ENCODE data around the gene LVRN. TPM values are rescaled to one million over a fixed set of nuclear protein-coding genes. Genes with fewer than 3 reads are reported as not detected.

Gene LVRN
- total RNA-seq, 1 experiment from 2014 or later, result not detected

- no peak for DNase-seq (ENCODE audit: low spot score)
These were observed 51.0 kb downstream of the LVRN start for GRCh38 chr5:116013207-116013785.

GRCh38 chr5:116013936-116014335 lies 51.7 kb downstream of the LVRN start:
- no peak for DNase-seq (ENCODE audit: low spot score)

GRCh38 chr5:116023619-116024018 lies 61.3 kb downstream of the LVRN start:
- DNase-seq (ENCODE audit: low spot score), result no peak

GRCh38 chr5:116025866-116026265 lies 63.6 kb downstream of the LVRN start:
- DNase-seq (ENCODE audit: low spot score), result no peak

- peak; percentile 50 for DNase-seq (ENCODE audit: low spot score)
These were observed 69.8 kb downstream of the LVRN start, which contains the start of gene ARL14EPL for GRCh38 chr5:116032094-116032517. ARL14EPL (plus strand) TSS chr5:116032472; CDS start chr5:116051466, 18,994 bp downstream.

GRCh38 chr5:116032991-116033390 lies 70.7 kb downstream of the LVRN start:
- no peak for DNase-seq (ENCODE audit: low spot score)

GRCh38 chr5:116035123-116035522 lies 72.8 kb downstream of the LVRN start:
- DNase-seq (ENCODE audit: low spot score), result no peak

GRCh38 chr5:116037236-116037822 lies 75.1 kb downstream of the LVRN start:
- DNase-seq (ENCODE audit: low spot score), result no peak

- no peak for DNase-seq (ENCODE audit: low spot score)
These were observed 76.5 kb downstream of the LVRN start for GRCh38 chr5:116038817-116039216.

- no peak for DNase-seq (ENCODE audit: low spot score)
These were observed 80.1 kb downstream of the LVRN start for GRCh38 chr5:116042375-116042774.

- no peak for DNase-seq (ENCODE audit: low spot score)
These were observed 81.8 kb downstream of the LVRN start for GRCh38 chr5:116044073-116044472.

- DNase-seq (ENCODE audit: low spot score), result no peak
These were observed 83.5 kb downstream of the LVRN start for GRCh38 chr5:116045821-116046220.

- DNase-seq (ENCODE audit: low spot score), result no peak
These were observed 84.0 kb downstream of the LVRN start for GRCh38 chr5:116046261-116046660.

GRCh38 chr5:116046823-116047222 lies 84.5 kb downstream of the LVRN start:
- DNase-seq (ENCODE audit: low spot score), result no peak

- no peak for DNase-seq (ENCODE audit: low spot score)
These were observed 96.2 kb downstream of the LVRN start for GRCh38 chr5:116058346-116058936.

- no peak for DNase-seq (ENCODE audit: low spot score)
These were observed 100.1 kb downstream of the LVRN start for GRCh38 chr5:116062352-116062751.

GRCh38 chr5:116063950-116064349 lies 101.7 kb downstream of the LVRN start:
- DNase-seq (ENCODE audit: low spot score), result no peak

GRCh38 chr5:116068028-116068632 lies 105.9 kb downstream of the LVRN start:
- peak; percentile 57 for DNase-seq (ENCODE audit: low spot score)

- DNase-seq (ENCODE audit: low spot score), result no peak
These were observed 108.9 kb downstream of the LVRN start for GRCh38 chr5:116071211-116071610.

GRCh38 chr5:116075191-116075831 lies 113.0 kb downstream of the LVRN start:
- no peak for DNase-seq (ENCODE audit: low spot score)

- DNase-seq (ENCODE audit: low spot score), result no peak
These were observed 114.2 kb downstream of the LVRN start for GRCh38 chr5:116076496-116076895.

Data from HT-29 (cell line).